ENCODE data around the gene TMC3. TPM values are rescaled to one million over a fixed set of nuclear protein-coding genes. Genes with fewer than 3 reads are reported as not detected.

Gene TMC3
- total RNA-seq, 1 experiment from 2014 or later = not detected

DNA sequence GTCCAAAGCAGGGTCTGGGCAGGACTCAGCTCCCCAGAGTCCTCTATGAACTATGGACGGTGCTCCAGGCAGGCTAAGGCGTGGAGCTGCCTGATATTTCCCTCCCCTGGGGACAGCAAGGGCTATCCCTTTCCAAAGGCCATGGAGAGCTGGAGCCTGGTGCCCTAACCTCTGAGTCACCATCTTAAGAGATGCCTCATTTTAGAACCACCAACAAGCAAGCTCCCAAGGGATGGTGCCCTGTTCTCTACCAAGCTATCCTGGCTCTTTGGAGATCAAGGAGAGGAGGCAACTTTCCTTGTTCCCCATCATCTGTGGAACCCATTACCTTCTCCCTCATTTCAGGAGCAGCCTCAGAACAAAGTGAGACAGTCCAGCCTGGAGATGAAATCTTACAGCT lies 65.8 kb downstream of the TMC3 start:
- H3K36me3 Mint-ChIP-seq (ENCODE audit: insufficient read depth, unreplicated experiment) = no peaks in the 10 kb centered on the region
- Histone ChIP-seq H3K9me3 (no peaks in the 10 kb centered on the region), H3K27me3 (replicated peaks; ENCODE audit: control insufficient read depth, insufficient read depth, low read length) (no peaks in the 10 kb centered on the region; the same call in none of the 2 replicates), H3K36me3 (ENCODE audit: control insufficient read depth, insufficient read depth, low read length) (no peaks in the 10 kb centered on the region), H3K4me1 (no peaks in the 10 kb centered on the region), H3K4me3 (ENCODE audit: low read depth, low read length) (no peak overlapping the region)
- H3K9me3 Mint-ChIP-seq (ENCODE audit: unreplicated experiment) = no peaks in the 10 kb centered on the region
- ChIA-PET POLR2A (no interaction called here), CTCF (no interaction called here)
- no peak for DNase-seq
- H3K27me3 Mint-ChIP-seq (ENCODE audit: insufficient read depth, unreplicated experiment) = no peaks in the 10 kb centered on the region
- TF ChIP-seq, protein P1, sequence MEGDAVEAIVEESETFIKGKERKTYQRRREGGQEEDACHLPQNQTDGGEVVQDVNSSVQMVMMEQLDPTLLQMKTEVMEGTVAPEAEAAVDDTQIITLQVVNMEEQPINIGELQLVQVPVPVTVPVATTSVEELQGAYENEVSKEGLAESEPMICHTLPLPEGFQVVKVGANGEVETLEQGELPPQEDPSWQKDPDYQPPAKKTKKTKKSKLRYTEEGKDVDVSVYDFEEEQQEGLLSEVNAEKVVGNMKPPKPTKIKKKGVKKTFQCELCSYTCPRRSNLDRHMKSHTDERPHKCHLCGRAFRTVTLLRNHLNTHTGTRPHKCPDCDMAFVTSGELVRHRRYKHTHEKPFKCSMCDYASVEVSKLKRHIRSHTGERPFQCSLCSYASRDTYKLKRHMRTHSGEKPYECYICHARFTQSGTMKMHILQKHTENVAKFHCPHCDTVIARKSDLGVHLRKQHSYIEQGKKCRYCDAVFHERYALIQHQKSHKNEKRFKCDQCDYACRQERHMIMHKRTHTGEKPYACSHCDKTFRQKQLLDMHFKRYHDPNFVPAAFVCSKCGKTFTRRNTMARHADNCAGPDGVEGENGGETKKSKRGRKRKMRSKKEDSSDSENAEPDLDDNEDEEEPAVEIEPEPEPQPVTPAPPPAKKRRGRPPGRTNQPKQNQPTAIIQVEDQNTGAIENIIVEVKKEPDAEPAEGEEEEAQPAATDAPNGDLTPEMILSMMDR (IDR thresholded peaks at IDR 0.05; ENCODE audit: insufficient read depth in 1 of 2, low read depth in 1 of 2, low read length in 1 of 2, severe bottlenecking in 1 of 2, unreplicated experiment in 1 of 2) = no peak
- H3K4me3 Mint-ChIP-seq (ENCODE audit: unreplicated experiment) = no peak overlapping the region
- no peak overlapping the region for H3K27ac Mint-ChIP-seq (ENCODE audit: unreplicated experiment)
- no TSS peak for BruUV-seq (replicated peaks)
- no peaks in the 10 kb centered on the region for H3K4me1 Mint-ChIP-seq (ENCODE audit: low read depth, unreplicated experiment)
- intact Hi-C loops (cut with micrococcal nuclease; ENCODE audit: unreplicated experiment) = no loop called here

GRCh38 chr15:81304226-81304625 lies 69.8 kb downstream of the TMC3 start:
- CTCF ChIA-PET = no interaction called here
- no peaks in the 10 kb centered on the region for H3K9me3 ChIP-seq
- no peaks in the 10 kb centered on the region for H3K9me3 Mint-ChIP-seq (ENCODE audit: unreplicated experiment)
- no TSS peak for BruUV-seq (replicated peaks)
- H3K4me3 ChIP-seq (ENCODE audit: low read depth, low read length) = no peak overlapping the region
- H3K27me3 Mint-ChIP-seq (ENCODE audit: insufficient read depth, unreplicated experiment) = peaks cover 4% of the 10 kb centered on the region
- intact Hi-C loops (cut with micrococcal nuclease; ENCODE audit: unreplicated experiment) = no loop called here
- no peaks in the 10 kb centered on the region for H3K36me3 Mint-ChIP-seq (ENCODE audit: insufficient read depth, unreplicated experiment)
- no peak for DNase-seq
- H3K4me1 ChIP-seq = no peaks in the 10 kb centered on the region
- TF ChIP-seq, protein P1 (IDR thresholded peaks at IDR 0.05; ENCODE audit: insufficient read depth in 1 of 2, low read depth in 1 of 2, low read length in 1 of 2, severe bottlenecking in 1 of 2, unreplicated experiment in 1 of 2) = no peak
- H3K27ac Mint-ChIP-seq (ENCODE audit: unreplicated experiment) = no peak overlapping the region
- no peaks in the 10 kb centered on the region for H3K36me3 ChIP-seq (ENCODE audit: control insufficient read depth, insufficient read depth, low read length)
- H3K4me3 Mint-ChIP-seq (ENCODE audit: unreplicated experiment) = no peak overlapping the region
- H3K27me3 ChIP-seq (replicated peaks; ENCODE audit: control insufficient read depth, insufficient read depth, low read length) = no peaks in the 10 kb centered on the region; the same call in none of the 2 replicates
- H3K4me1 Mint-ChIP-seq (ENCODE audit: low read depth, unreplicated experiment) = no peaks in the 10 kb centered on the region
- POLR2A ChIA-PET = no interaction called here

DNA sequence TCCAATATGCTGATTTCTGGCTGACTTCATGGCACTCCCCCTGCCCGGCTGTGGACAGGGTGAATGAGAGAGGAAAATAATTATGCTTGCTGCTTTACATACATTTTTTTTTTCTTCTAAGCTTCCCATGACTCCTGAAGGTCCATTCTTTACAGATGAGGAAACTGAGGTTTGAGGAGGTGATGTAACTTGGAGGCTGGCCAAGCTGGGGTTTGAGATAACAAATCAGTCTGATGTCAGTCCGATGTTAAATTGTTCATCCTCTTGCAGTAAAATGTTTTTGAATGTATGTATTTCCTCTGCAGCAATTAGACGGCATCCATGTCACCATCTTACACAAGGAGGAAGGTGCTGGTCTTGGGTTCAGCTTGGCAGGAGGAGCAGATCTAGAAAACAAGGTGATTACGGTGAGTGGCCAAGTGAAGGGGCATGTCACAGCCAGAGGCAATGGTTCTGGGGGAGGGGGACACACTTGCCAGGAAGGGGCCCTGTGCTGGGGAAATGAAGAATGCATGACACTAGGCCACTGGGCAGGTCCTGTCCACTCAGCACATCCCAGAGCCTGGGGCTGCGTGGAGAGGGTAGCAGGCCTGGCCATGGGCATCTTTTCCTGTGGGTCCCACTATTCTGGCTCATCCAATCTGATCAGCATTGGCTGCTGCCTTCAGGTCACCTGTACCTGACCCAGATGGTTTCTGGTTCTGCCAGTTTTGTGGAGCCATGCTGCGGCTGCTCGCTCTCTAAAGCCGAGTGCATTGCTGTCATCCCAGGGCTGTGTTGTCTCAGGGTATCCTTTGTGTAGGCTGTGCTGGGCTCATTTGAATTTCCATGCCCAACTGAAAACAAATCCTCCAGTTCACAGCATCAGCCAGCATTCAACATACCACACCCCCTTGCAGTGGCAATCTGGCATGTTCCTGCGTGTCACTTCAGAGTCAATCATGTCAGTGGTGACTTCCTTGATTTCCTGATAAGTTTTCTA lies 70.5 kb downstream of the TMC3 start:
- BruUV-seq (replicated peaks) = no TSS peak
- H3K27me3 Mint-ChIP-seq (ENCODE audit: insufficient read depth, unreplicated experiment) = peaks cover 4% of the 10 kb centered on the region
- no peak overlapping the region for H3K4me3 ChIP-seq (ENCODE audit: low read depth, low read length)
- no peaks in the 10 kb centered on the region for H3K36me3 Mint-ChIP-seq (ENCODE audit: insufficient read depth, unreplicated experiment)
- no peak overlapping the region for H3K4me3 Mint-ChIP-seq (ENCODE audit: unreplicated experiment)
- no peak overlapping the region for H3K27ac Mint-ChIP-seq (ENCODE audit: unreplicated experiment)
- H3K9me3 ChIP-seq = no peaks in the 10 kb centered on the region
- H3K4me1 ChIP-seq = no peaks in the 10 kb centered on the region
- no peaks in the 10 kb centered on the region for H3K4me1 Mint-ChIP-seq (ENCODE audit: low read depth, unreplicated experiment)
- intact Hi-C loops (cut with micrococcal nuclease; ENCODE audit: unreplicated experiment) = no loop called here
- POLR2A ChIA-PET = no interaction called here
- CTCF ChIA-PET = no interaction called here
- no peaks in the 10 kb centered on the region for H3K9me3 Mint-ChIP-seq (ENCODE audit: unreplicated experiment)
- no peaks in the 10 kb centered on the region; the same call in none of the 2 replicates for H3K27me3 ChIP-seq (replicated peaks; ENCODE audit: control insufficient read depth, insufficient read depth, low read length)
- H3K36me3 ChIP-seq (ENCODE audit: control insufficient read depth, insufficient read depth, low read length) = no peaks in the 10 kb centered on the region
- TF ChIP-seq, protein P1 (IDR thresholded peaks at IDR 0.05; ENCODE audit: insufficient read depth in 1 of 2, low read depth in 1 of 2, low read length in 1 of 2, severe bottlenecking in 1 of 2, unreplicated experiment in 1 of 2) = no peak
- no peak for DNase-seq
